ENCODE measurements around the gene CTNNA3. TPM values are rescaled to one million over a fixed set of nuclear protein-coding genes. Genes with fewer than 3 reads are reported as not detected.

CTNNA3 gene
- polyA plus RNA-seq, 6 donors from 2014 or later: 0.38 to 1.2 TPM; not detected in 4

GRCh38 chr10:67110286-67110685 is 585.7 kb downstream of the CTNNA3 start:
- DNase-seq: no peak
- no peaks in the 10 kb centered on the region for H3K4me1 Mint-ChIP-seq
- H3K27ac Mint-ChIP-seq: no peak overlapping the region
- no peak overlapping the region for H3K4me3 Mint-ChIP-seq
- no peaks in the 10 kb centered on the region for H3K36me3 Mint-ChIP-seq
- H3K9me3 Mint-ChIP-seq: no peaks in the 10 kb centered on the region
- ATAC-seq (ENCODE audit: low read depth in 2 of 2): no peak
- peaks cover 0 to 4% (median 0%) of the 10 kb centered on the region in 3 donors for H3K27me3 Mint-ChIP-seq

DNA sequence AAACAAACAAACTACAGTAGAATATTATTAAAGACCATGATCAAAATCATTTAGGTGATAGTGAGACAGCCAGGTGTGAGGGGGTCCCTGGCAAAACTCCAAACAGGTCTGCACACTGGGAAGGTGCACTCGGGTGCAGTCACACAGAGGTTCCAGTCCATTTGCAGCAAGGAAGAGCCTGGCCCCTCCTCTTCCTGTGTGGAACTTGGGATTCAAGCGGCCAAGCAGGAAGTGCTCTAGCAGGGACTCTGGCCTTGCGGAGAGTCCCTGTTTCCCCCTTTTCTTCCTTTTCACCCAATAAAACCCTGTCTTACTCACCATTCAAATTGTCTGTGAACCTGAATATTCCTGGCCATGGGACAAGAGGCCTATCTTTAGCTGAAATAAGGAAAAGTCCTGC is 588.3 kb downstream of the CTNNA3 start:
- H3K27me3 Mint-ChIP-seq: no peaks in the 10 kb centered on the region
- H3K9me3 Mint-ChIP-seq: no peaks in the 10 kb centered on the region
- H3K4me3 Mint-ChIP-seq: no peak overlapping the region
- H3K4me1 Mint-ChIP-seq: no peaks in the 10 kb centered on the region
- ATAC-seq (ENCODE audit: low read depth in 2 of 2) (no peak), DNase-seq (no peak)
- no peak overlapping the region for H3K27ac Mint-ChIP-seq
- H3K36me3 Mint-ChIP-seq: no peaks in the 10 kb centered on the region

DNA sequence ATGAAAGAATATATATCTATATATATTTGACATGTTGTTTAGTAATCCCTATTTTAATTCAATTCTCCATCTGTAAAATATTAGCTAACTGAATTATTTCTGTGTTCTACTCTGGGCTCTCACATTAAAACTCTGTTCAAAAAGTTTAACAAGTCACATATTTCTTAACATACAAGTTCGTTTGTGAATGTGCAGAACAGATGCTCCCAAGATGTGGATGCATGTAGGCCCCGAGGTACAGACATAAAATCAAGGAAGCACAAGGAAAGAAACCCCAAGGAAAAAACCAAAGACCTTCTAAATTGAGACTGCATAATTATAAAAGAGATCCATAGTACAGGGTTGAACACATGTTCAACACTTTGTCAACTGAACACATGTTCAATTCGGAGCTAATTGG is 595.0 kb downstream of the CTNNA3 start:
- DNase-seq (no peak), ATAC-seq (ENCODE audit: low read depth in 2 of 2) (no peak)
- Mint-ChIP-seq H3K27ac (no peak overlapping the region), H3K27me3 (no peaks in the 10 kb centered on the region), H3K9me3 (no peaks in the 10 kb centered on the region), H3K4me3 (no peak overlapping the region), H3K36me3 (no peaks in the 10 kb centered on the region), H3K4me1 (no peaks in the 10 kb centered on the region)

- no peaks in the 10 kb centered on the region for H3K27me3 Mint-ChIP-seq
- H3K9me3 Mint-ChIP-seq: no peaks in the 10 kb centered on the region
- ATAC-seq (ENCODE audit: low read depth in 2 of 2): no peak
- H3K36me3 Mint-ChIP-seq: no peaks in the 10 kb centered on the region
- H3K4me1 Mint-ChIP-seq: no peaks in the 10 kb centered on the region
- no peak overlapping the region for H3K4me3 Mint-ChIP-seq
- DNase-seq: no peak
- no peak overlapping the region for H3K27ac Mint-ChIP-seq
These were observed 597.5 kb downstream of the CTNNA3 start for GRCh38 chr10:67098461-67098860.

GRCh38 chr10:67095531-67095930 is 600.5 kb downstream of the CTNNA3 start:
- no peak for DNase-seq
- Mint-ChIP-seq H3K27ac (no peak overlapping the region), H3K4me1 (no peaks in the 10 kb centered on the region), H3K4me3 (no peak overlapping the region), H3K9me3 (no peaks in the 10 kb centered on the region), H3K27me3 (no peaks in the 10 kb centered on the region), H3K36me3 (no peaks in the 10 kb centered on the region)
- ATAC-seq (ENCODE audit: low read depth in 2 of 2): no peak

DNA sequence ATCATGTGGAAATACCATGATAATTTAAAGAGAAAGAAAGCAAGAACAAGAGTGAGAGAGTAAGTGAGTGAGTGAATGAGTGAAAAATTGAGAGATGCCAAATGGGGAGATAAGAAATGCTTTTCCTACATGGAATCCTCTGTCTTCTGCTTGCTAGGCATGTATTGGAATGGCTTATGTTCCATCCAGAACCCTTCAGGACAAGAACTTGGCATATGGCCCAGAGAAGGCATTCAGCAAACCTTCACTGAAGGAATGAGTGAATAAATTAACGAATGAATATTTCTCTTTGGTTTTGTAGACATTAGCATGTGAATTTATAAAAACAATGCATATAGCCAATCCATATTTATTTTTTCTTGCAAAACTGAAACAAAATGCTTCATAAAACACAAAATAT is 608.0 kb downstream of the CTNNA3 start:
- H3K9me3 Mint-ChIP-seq: no peaks in the 10 kb centered on the region
- H3K27ac Mint-ChIP-seq: no peak overlapping the region
- H3K27me3 Mint-ChIP-seq: no peaks in the 10 kb centered on the region

DNA sequence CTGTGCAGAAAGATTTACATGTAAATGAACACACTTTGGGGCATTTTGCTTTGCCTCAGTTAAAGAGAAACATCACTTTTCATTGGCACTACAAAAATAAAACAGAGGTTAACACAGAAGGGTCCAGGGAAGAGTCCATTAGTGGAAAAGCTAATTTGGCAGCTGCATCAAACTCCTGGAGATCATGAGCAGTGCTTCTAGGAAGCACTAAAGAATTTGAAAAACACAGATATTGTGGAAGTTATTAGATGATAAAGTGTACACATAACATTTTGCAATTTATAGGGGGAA is 608.9 kb downstream of the CTNNA3 start:
- DNase-seq: no peak
- ATAC-seq (ENCODE audit: low read depth in 2 of 2): no peak
- Mint-ChIP-seq H3K9me3 (no peaks in the 10 kb centered on the region), H3K27me3 (no peaks in the 10 kb centered on the region), H3K4me3 (no peak overlapping the region), H3K27ac (no peak overlapping the region), H3K36me3 (no peaks in the 10 kb centered on the region), H3K4me1 (no peaks in the 10 kb centered on the region)

More for the DNA sequence above, 608.0 kb downstream of the CTNNA3 start:
- H3K36me3 Mint-ChIP-seq: no peaks in the 10 kb centered on the region
- H3K4me1 Mint-ChIP-seq: no peaks in the 10 kb centered on the region
- no peak overlapping the region for H3K4me3 Mint-ChIP-seq
- DNase-seq (no peak), ATAC-seq (ENCODE audit: low read depth in 2 of 2) (no peak)

DNA sequence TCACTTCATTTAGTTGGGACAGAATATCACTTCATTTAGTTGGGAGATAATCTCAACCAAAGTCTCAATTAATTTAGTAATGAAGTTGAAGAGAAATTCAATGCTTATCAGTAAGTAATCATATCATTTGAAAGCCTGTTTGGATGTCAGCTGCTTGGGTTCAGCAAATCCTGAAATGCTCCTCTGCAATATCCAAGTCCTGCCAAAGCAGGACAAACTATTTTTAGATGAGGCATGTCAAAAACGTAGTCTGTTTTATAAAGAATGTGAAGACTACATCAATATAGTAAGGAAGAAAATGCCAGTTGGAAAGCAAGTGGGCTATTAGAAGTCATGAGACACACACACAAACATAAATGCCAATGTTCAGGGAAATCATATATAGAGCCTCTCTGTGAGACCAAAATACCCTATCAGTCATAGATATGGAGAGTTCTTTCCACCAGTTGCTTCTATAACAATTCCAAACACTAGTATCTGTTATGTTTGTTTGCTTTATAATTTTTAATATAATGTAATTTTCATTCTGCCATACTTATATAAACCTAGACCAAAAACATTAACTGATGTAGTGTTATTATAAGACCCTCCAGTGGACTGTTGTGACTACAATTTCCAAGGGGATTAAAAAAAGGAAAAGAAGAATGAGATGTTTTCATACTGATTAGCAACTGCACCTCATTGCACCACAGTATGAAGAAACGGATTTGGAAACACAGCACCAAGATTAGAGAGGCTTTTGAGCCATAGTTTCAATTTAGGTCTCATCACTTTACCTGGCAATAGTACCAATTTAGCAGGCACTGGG is 609.5 kb downstream of the CTNNA3 start:
- no peaks in the 10 kb centered on the region for H3K36me3 Mint-ChIP-seq
- ATAC-seq (ENCODE audit: low read depth in 2 of 2) (no peak), DNase-seq (no peak)
- no peak overlapping the region for H3K27ac Mint-ChIP-seq
- no peaks in the 10 kb centered on the region for H3K4me1 Mint-ChIP-seq
- H3K27me3 Mint-ChIP-seq: no peaks in the 10 kb centered on the region
- H3K9me3 Mint-ChIP-seq: no peaks in the 10 kb centered on the region
- H3K4me3 Mint-ChIP-seq: no peak overlapping the region

DNA sequence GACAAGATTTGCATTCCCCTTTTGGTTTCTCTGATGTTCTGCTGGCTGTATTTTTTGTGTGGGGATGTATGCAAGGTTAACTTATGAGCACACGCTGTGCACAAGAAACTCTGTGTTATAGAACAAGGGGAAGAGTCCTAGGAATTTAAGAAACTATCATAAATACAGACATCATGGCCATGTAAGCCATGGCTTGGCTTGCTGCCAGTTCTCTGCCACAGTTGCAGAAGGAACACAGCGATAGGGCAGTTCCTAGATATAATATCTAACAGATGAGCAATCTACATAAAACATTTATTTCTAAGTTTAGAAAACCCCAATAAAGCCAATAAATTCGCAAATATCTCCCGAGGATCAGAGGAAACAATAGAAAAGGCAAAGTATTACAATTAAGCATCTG is 616.9 kb downstream of the CTNNA3 start:
- no peak for ATAC-seq (ENCODE audit: low read depth in 2 of 2)
- H3K4me3 Mint-ChIP-seq: no peak overlapping the region

GRCh38 chr10:67077376-67077775 is 618.6 kb downstream of the CTNNA3 start:
- H3K27me3 Mint-ChIP-seq: no peaks in the 10 kb centered on the region
- peaks cover 0 to 14% (median 1%) of the 10 kb centered on the region in 7 donors for H3K9me3 Mint-ChIP-seq
- H3K4me1 Mint-ChIP-seq: no peaks in the 10 kb centered on the region
- DNase-seq: no peak
- no peaks in the 10 kb centered on the region for H3K36me3 Mint-ChIP-seq
- ATAC-seq (ENCODE audit: low read depth in 2 of 2): no peak
- H3K4me3 Mint-ChIP-seq: no peak overlapping the region
- no peak overlapping the region for H3K27ac Mint-ChIP-seq

More for the DNA sequence above, 616.9 kb downstream of the CTNNA3 start:
- no peak for DNase-seq
- H3K36me3 Mint-ChIP-seq: no peaks in the 10 kb centered on the region
- peaks cover 0 to 14% (median 0%) of the 10 kb centered on the region in 7 donors for H3K9me3 Mint-ChIP-seq
- H3K4me1 Mint-ChIP-seq: no peaks in the 10 kb centered on the region
- H3K27me3 Mint-ChIP-seq: no peaks in the 10 kb centered on the region
- H3K27ac Mint-ChIP-seq: no peak overlapping the region

DNA sequence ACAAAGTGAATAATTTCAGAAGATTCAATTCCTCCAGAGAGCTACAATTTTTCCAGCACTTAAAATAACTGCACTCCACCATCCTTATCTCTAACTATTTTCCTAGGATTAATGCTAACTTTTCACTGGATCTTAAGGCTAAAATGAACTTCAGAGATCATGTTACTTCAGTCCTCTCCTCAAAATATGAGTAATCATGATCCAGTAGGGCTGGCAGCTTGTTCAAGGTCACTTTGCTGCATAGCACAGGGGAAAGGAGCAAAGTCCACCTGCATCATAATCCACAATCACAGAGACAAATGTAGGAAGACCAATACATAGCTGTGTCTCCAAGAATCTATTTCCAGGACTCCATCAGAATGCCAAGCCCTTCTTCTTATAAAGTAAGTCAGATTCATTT is 619.9 kb downstream of the CTNNA3 start:
- no peaks in the 10 kb centered on the region for H3K36me3 Mint-ChIP-seq
- H3K4me3 Mint-ChIP-seq: no peak overlapping the region
- ATAC-seq (ENCODE audit: low read depth in 2 of 2) (no peak), DNase-seq (no peak)
- H3K27me3 Mint-ChIP-seq: no peaks in the 10 kb centered on the region
- peaks cover 0 to 14% (median 1%) of the 10 kb centered on the region in 7 donors for H3K9me3 Mint-ChIP-seq
- no peak overlapping the region for H3K27ac Mint-ChIP-seq
- no peaks in the 10 kb centered on the region for H3K4me1 Mint-ChIP-seq

DNA sequence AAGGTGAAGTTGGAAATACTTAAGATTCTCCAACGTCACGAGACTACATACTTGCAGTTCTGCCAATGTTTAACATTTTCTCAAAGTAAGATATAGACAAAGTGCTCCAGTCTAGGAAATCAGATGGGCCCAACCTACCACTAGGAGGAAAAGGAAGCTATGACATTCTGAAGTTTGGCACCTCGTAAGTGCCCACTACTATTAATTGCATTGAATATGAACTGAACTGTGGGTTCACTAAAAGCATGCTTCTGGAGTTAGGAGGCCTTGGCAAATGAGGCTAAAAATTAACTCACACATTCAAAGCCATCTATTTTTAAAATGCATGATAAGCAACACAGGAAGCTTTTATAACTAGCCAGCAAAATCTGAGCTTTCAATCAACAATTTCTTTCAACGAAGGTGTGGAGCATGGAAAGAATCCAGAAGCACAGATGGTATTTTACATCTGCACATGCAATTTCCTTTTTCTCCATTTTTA is 620.5 kb downstream of the CTNNA3 start:
- Mint-ChIP-seq H3K27me3 (no peaks in the 10 kb centered on the region), H3K27ac (no peak overlapping the region), H3K4me3 (no peak overlapping the region), H3K36me3 (no peaks in the 10 kb centered on the region), H3K4me1 (no peaks in the 10 kb centered on the region), H3K9me3 (peaks cover 0 to 14% (median 1%) of the 10 kb centered on the region in 7 donors)
- ATAC-seq (ENCODE audit: low read depth in 2 of 2): no peak
- no peak for DNase-seq

- no peaks in the 10 kb centered on the region for H3K4me1 Mint-ChIP-seq
- H3K27me3 Mint-ChIP-seq: no peaks in the 10 kb centered on the region
- H3K4me3 Mint-ChIP-seq: no peak overlapping the region
- no peak overlapping the region for H3K27ac Mint-ChIP-seq
- ATAC-seq (ENCODE audit: low read depth in 2 of 2) (no peak), DNase-seq (no peak)
- no peaks in the 10 kb centered on the region for H3K36me3 Mint-ChIP-seq
- peaks cover 0 to 14% (median 0%) of the 10 kb centered on the region in 7 donors for H3K9me3 Mint-ChIP-seq
These were observed 623.3 kb downstream of the CTNNA3 start for GRCh38 chr10:67072654-67073053.

- H3K4me1 Mint-ChIP-seq: no peaks in the 10 kb centered on the region
- H3K4me3 Mint-ChIP-seq: no peak overlapping the region
- DNase-seq: no peak
- no peak overlapping the region for H3K27ac Mint-ChIP-seq
- no peaks in the 10 kb centered on the region for H3K27me3 Mint-ChIP-seq
- peaks cover 0 to 6% (median 2%) of the 10 kb centered on the region in 7 donors for H3K9me3 Mint-ChIP-seq
- no peak for ATAC-seq (ENCODE audit: low read depth in 2 of 2)
- H3K36me3 Mint-ChIP-seq: no peaks in the 10 kb centered on the region
These were observed 645.6 kb downstream of the CTNNA3 start for GRCh38 chr10:67050415-67050814.

DNA sequence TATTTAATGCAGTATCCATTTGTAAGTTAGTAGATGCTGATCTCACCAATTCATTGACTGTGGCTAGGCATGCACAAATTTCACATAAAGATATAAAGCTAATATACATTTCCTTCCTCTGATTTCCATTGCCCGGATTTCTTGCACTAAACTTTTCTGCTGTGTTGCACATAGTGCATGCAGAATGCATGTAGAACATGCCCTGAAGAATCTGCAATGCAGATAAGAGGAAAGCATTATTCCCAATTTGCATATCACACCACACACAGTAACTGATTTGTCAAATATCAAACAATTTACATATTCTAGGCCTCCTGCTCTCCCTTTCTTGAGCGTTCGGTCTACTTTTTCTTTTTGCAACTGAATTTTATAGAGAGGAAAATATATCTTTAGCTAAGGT is 646.0 kb downstream of the CTNNA3 start:
- Mint-ChIP-seq H3K27me3 (no peaks in the 10 kb centered on the region), H3K9me3 (peaks cover 0 to 6% (median 2%) of the 10 kb centered on the region in 7 donors), H3K36me3 (no peaks in the 10 kb centered on the region), H3K4me1 (no peaks in the 10 kb centered on the region), H3K4me3 (no peak overlapping the region), H3K27ac (no peak overlapping the region)
- no peak for DNase-seq
- no peak for ATAC-seq (ENCODE audit: low read depth in 2 of 2)
